Adrenal gland (tissue), 19 donors: ENCODE data around the gene SULT1C3. TPM values are rescaled to one million over a fixed set of nuclear protein-coding genes. Genes with fewer than 3 reads are reported as not detected.

Experiments
- DNase-seq, 7 donors: peaks; one replicate each; pipeline ENCODE4 v3.0.0-alpha.2; 2019 to 2020
- H3K27ac ChIP-seq, 5 donors: fragments of 200-600 bp; sonication (generic) in 4 of 5; 1 replicate in 3 of 5; 2 replicates in 2 of 5; pipeline versions ENCODE4 v1.5.1 to v1.8.0; 2016 to 2020; ENCODE audit warnings: mild to moderate bottlenecking in 1 of 5
- H3K27me3 ChIP-seq: fragments of 200-600 bp; 2 replicates; pipeline ENCODE4 v1.8.0; 2021
- H3K36me3 ChIP-seq, 2 donors: fragments of 200-600 bp; replicated peaks in 1 of 2; 1 replicate in 1 of 2; 2 replicates in 1 of 2; pipeline versions ENCODE4 v1.5.1 to v1.8.0; 2018 to 2022
- H3K4me1 ChIP-seq, 2 donors: fragments of 200-600 bp; replicated peaks in 1 of 2; 1 replicate in 1 of 2; 2 replicates in 1 of 2; pipeline versions ENCODE4 v1.5.1 to v1.8.0; 2018 to 2021
- H3K4me3 ChIP-seq, 4 donors: fragments of 200-600 bp; sonication (generic) in 3 of 4; one replicate each; pipeline ENCODE4 v1.5.1; 2016 to 2018
- H3K9me3 ChIP-seq, 3 donors: fragments of 200-600 bp; sonication (generic) in 1 of 3; replicated peaks in 1 of 3; 1 replicate in 2 of 3; 2 replicates in 1 of 3; pipeline versions ENCODE4 v1.5.1 to v1.8.0; 2016 to 2021
- CTCF ChIP-seq, 6 experiments: fragments of 450-650 bp in 4 of 6; fragments of 200-600 bp in 2 of 6; sonication (generic) in 1 of 6; IDR thresholded peaks; 1 replicate in 5 of 6; 2 replicates in 1 of 6; pipeline versions ENCODE4 v1.5.1 to v1.8.0; 2016 to 2021; ENCODE audit warnings: antibody characterized with exemption in 6 of 6, mild to moderate bottlenecking in 2 of 6, moderate library complexity in 1 of 6
- POLR2A ChIP-seq, 2 donors: fragments of 450-650 bp; IDR thresholded peaks; one replicate each; pipeline ENCODE4 v1.6.1; 2017; ENCODE audit warnings: antibody characterized with exemption in 2 of 2, mild to moderate bottlenecking in 2 of 2, moderate library complexity in 1 of 2
- WGBS, 4 donors: extraction: QIAGEN DNeasy Blood & Tissue Kit in 2 of 4; methylation state at CpG; one replicate each; pipeline versions ENCODE4 v1.1.5 to v1.1.7; 2013 to 2017; 5-methylcytosine and 5-hydroxymethylcytosine counted together
- intact Hi-C, 2 donors: fragments of 100-400 bp; cut with DNase I; formaldehyde crosslinking; loops; one replicate each; pipeline versions ENCODE4 v1.14.1 to v1.15.0; 2022 to 2023
- long read RNA-seq, 10 donors: library from polyadenylated mRNA in 3 of 10; unstranded in 2 of 10; stranded (forward) in 1 of 10; transcript quantifications; one replicate each; pipeline ENCODE4 v2.0.0 and lab custom pipeline, GENCODE V29; 2021 to 2026
- polyA plus RNA-seq, 3 donors: library from polyadenylated mRNA; stranded (reverse); fragments of 200-250 nt in 2 of 3; fragments of 350-450 nt in 1 of 3; fragmentation: Illumina TruSeq in 1 of 3; extraction: RNeasy Lipid Tissue Mini Kit (QIAGEN cat#74804) in 1 of 3; gene quantifications; one replicate each; pipeline ENCODE4 v1.2.3, GENCODE V29; 2013 to 2014
- total RNA-seq, 9 donors: library from RNA; depleted of rRNA in 4 of 9; stranded (reverse); fragments of >200 nt in 4 of 9; fragments of 120-200 nt in 1 of 9; fragmentation: NEBNext Ultra II Directional in 1 of 9; extraction: Animal tissue kit (Norgen Biotek cat#: 25700) in 1 of 9; gene quantifications; one replicate each; pipeline versions ENCODE4 v1.1.0 to v1.2.4, GENCODE V29; 2013 to 2023
- donor health status: healthy with polysubstance abuse.
- donor health status: Bipolar disorder and iron deficiency.
- donor health status: DM: yes; HTN: yes; CAD: no.
- donor health status: DM: no; HTN: no; CAD: no.
- donor health status: DM: no; HTN: no; CAD: no.
- donor health status: DM: yes; HTN: yes; CAD: no.

SULT1C3 gene
- not detected for total RNA-seq
- not detected for polyA plus RNA-seq
- long read RNA-seq, donor 1, result 0 reads
- long read RNA-seq, donor 2, result 0 reads
- long read RNA-seq, donor 3, result 0 reads
- long read RNA-seq, donor 4, result 0 reads
- long read RNA-seq, donor 5, result 0 reads
- long read RNA-seq, donor 6, result 0 reads
- long read RNA-seq, donor 7, result 0 reads
- long read RNA-seq, donor 8, result 0 reads
- long read RNA-seq, donor 9, result 0 reads
- long read RNA-seq, donor 10, result 0 reads

DNA sequence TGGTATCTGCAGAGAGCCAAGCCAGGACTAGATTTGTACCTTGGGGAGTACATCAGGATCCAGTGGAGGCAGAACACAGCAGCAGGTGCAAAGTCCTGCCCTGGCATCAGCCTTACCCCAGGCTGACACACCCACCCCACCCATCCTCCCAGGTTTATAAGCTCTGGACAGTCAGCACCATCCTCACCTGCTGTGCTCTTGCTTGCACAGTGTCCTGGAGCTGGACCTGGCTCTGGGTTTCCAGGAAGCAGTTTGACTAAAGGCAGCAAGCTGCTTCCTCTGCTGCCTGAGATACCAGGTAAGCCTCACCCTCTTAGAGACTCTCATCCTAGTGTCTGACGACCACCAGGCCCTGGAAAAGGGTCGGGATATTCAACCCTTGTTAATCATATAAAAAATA is at the start of gene SULT1C3:
TSS of gene SULT1C3 (plus strand) at position 183 of the 400 bp plus-strand sequence. CDS start 7,227 bp downstream, outside the sequence.
- intact Hi-C loops, result no loop called here
- no peak for TF ChIP-seq CTCF (IDR thresholded peaks at IDR 0.05)
- TF ChIP-seq POLR2A (IDR thresholded peaks at IDR 0.05), result no peak
- Histone ChIP-seq H3K4me3 (no peak within 1 kb of the TSS), H3K9me3 (no peaks in the 10 kb centered on the region), H3K27me3 (no peaks in the 10 kb centered on the region), H3K27ac (no peak within 1 kb of the TSS), H3K4me1 (no peaks in the 10 kb centered on the region), H3K36me3 (no peaks in the 10 kb centered on the region)
- DNase-seq, result no peak
- 62 to 79% (median 67%) methylated on average over 2 of the region's 2 CpGs for WGBS, 4 donors

GRCh38 chr2:108193251-108193650 is 46.5 kb upstream of the SULT1C3 start:
- Histone ChIP-seq H3K36me3 (no peaks in the 10 kb centered on the region), H3K4me1 (no peaks in the 10 kb centered on the region), H3K27me3 (no peaks in the 10 kb centered on the region), H3K4me3 (no peak overlapping the region), H3K9me3 (no peaks in the 10 kb centered on the region), H3K27ac (no peak overlapping the region)
- 55 to 68% (median 64%) methylated on average over 3 of the region's 3 CpGs for WGBS, 4 donors
- intact Hi-C loops, result no loop called here
- no peak for DNase-seq
- TF ChIP-seq CTCF (IDR thresholded peaks at IDR 0.05) (no peak), POLR2A (IDR thresholded peaks at IDR 0.05) (no peak)

DNA sequence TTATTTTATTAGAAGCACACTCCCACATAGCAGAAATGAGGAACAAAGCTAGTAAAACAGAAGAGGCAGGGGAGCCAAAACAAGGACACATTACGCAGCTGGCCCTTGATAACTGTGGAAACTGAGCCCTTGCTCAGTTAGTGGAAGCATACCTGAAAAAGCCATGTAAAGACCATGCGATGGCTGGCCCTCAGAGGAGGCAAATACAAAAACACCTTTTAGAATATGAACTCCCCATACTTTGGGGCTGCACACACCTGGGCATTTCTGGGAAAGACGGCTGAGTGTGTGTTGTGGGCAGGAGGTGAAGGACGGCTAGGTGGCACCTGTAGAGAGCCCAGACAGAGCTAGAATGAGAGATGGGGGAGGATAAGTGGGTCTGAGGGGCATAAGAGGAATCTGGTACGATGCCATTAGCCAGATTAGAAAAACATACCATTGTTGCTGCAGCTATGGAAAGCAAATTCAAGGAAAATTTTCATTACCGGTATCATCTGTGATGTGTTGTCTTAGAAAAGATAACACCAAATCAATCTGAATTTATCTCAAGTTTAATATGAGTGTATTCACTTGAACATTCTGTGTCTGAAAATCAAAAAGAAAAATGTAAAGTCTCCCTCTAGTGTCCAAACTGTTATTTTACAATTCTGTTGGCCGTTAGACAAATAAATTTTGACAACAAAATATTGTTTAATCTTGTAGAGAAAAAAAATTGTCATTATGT is 45.2 kb upstream of the SULT1C3 start:
- no peaks in the 10 kb centered on the region for H3K9me3 ChIP-seq

DNA sequence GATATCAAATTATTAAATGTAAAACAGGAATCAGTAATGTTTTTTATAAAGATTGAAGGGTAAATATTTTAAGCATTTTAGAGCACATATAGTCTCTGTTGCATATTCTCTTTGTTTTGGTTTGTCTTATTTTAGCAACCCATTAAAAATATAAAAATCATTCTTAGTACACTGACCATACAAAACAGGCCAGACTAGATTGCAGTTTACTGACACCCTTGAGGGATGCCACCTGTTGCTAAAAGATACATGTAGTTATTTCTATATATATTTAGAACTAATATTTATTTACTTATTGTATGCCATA is 44.7 kb upstream of the SULT1C3 start:
- intact Hi-C loops, result no loop called here
- Histone ChIP-seq H3K36me3 (no peaks in the 10 kb centered on the region), H3K4me3 (no peak overlapping the region), H3K9me3 (no peaks in the 10 kb centered on the region), H3K27ac (no peak overlapping the region), H3K27me3 (no peaks in the 10 kb centered on the region), H3K4me1 (no peaks in the 10 kb centered on the region)
- DNase-seq, result no peak
- no peak for TF ChIP-seq CTCF (IDR thresholded peaks at IDR 0.05)

More for the DNA sequence above, 45.2 kb upstream of the SULT1C3 start:
- DNase-seq, result no peak
- no peak overlapping the region for H3K27ac ChIP-seq
- TF ChIP-seq CTCF (IDR thresholded peaks at IDR 0.05) (peak; percentile 24 to 59 (median 35)), POLR2A (IDR thresholded peaks at IDR 0.05) (no peak)
- intact Hi-C loops, result no loop called here
- H3K36me3 ChIP-seq, result no peaks in the 10 kb centered on the region
- no peak overlapping the region for H3K4me3 ChIP-seq
- no peaks in the 10 kb centered on the region for H3K4me1 ChIP-seq
- 41 to 47% (median 43%) methylated on average over 7 of the region's 7 CpGs for WGBS, 4 donors
- H3K27me3 ChIP-seq, result no peaks in the 10 kb centered on the region
